Vagina (tissue), 2 donors: ENCODE results near the gene MESP2. TPM values are rescaled to one million over a fixed set of nuclear protein-coding genes. Genes with fewer than 3 reads are reported as not detected.

Experiments used
- DNase-seq, 2 donors: peaks; one replicate each; pipeline ENCODE4 v3.0.0-alpha.2; 2017; ENCODE audit errors: extremely low spot score in 2 of 2
- H3K27ac ChIP-seq: fragments of 200-600 bp; sonication (generic); one replicate; pipeline ENCODE4 v1.5.1; 2019
- H3K27me3 ChIP-seq: fragments of 200-600 bp; sonication (generic); one replicate; pipeline ENCODE4 v1.5.1; 2019
- H3K36me3 ChIP-seq, 2 donors: fragments of 200-600 bp; sonication (generic); one replicate each; pipeline ENCODE4 v1.5.1; 2017 to 2019
- H3K4me1 ChIP-seq: fragments of 200-600 bp; sonication (generic); one replicate; pipeline ENCODE4 v1.5.1; 2019
- H3K4me3 ChIP-seq, 2 donors: fragments of 200-600 bp; sonication (generic); 1 replicate in 1 of 2; 2 replicates in 1 of 2; pipeline ENCODE4 v1.5.1; 2016 to 2019
- H3K9me3 ChIP-seq: fragments of 200-600 bp; sonication (generic); one replicate; pipeline ENCODE4 v1.5.1; 2019
- POLR2A ChIP-seq, 2 donors: fragments of 450-650 bp; IDR thresholded peaks; one replicate each; pipeline ENCODE4 v1.6.1; 2017; ENCODE audit warnings: antibody characterized with exemption in 2 of 2, mild to moderate bottlenecking in 2 of 2, moderate library complexity in 2 of 2
- POLR2AphosphoS5 ChIP-seq, 2 donors: sonication (generic); formaldehyde crosslinking; IDR thresholded peaks; one replicate each; pipeline ENCODE4 v1.9.0; 2017; ENCODE audit warnings: antibody characterized with exemption in 2 of 2, mild to moderate bottlenecking in 2 of 2, low read depth in 1 of 2; ENCODE audit not compliant: insufficient read depth in 1 of 2
- intact Hi-C: fragments of 100-400 bp; cut with DNase I; formaldehyde crosslinking; loops from one replicate; pipeline ENCODE4 v1.15.1; 2023
- total RNA-seq: library from RNA; depleted of rRNA; stranded (reverse); fragments of >200 nt; gene quantifications from one replicate; pipeline ENCODE4 v1.2.3, GENCODE V29; 2016
- TF ChIP-seq, protein P1 (sequence below), 3 experiments: fragments of 450-650 bp in 2 of 3; fragments of 200-600 bp in 1 of 3; sonication (generic) in 1 of 3; IDR thresholded peaks; one replicate each; pipeline ENCODE4 v1.5.1; 2017 to 2019; ENCODE audit warnings: antibody characterized with exemption in 3 of 3, mild to moderate bottlenecking in 2 of 3, moderate library complexity in 2 of 3

MESP2 gene
- total RNA-seq, 1 donor from 2014 or later: not detected

DNA sequence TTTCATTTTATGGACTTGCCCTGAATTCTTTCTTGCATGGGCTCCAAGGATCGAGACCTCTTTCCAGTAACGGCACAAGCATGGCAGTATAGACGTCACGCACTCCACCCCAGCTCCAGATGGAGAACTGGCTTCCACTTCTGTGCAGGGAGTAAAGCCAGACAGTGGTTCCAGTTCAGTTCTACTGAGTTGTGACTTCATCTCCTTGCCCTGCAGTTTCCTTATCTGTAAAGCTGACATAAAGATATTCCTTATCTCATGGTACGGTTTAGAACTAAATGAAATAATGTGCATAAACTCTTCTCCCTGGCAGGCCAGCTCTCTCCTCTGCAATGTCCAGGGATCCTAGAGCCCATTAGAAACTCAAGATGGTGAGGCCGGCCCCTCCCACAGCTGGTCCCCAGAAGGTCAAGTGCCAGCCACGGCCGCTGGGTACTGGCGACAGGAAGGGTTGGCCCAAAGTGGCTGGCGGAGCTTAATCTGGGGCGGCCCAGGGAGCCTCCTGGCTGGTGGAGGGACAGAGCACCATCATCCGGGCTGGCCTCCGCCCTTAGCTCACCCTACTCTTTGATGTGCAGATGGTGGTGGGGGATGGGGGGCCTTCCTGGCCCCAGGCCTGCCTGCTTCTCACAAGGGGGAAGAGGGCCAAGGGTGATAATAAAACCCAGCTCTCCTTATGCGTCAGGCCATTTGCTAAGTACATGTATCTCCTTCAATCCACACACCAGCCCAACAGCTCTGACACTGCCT is 7.2 kb downstream of the MESP2 start:
- no peaks in the 10 kb centered on the region for H3K27me3 ChIP-seq
- H3K36me3 ChIP-seq: peaks cover 0 to 8% of the 10 kb centered on the region in 2 donors
- peaks cover 33% of the 10 kb centered on the region for H3K4me1 ChIP-seq
- H3K27ac ChIP-seq: peak overlapping the region; percentile 27
- no peaks in the 10 kb centered on the region for H3K9me3 ChIP-seq
- DNase-seq: no peak
- intact Hi-C loops: no loop called here
- TF ChIP-seq, protein P1, sequence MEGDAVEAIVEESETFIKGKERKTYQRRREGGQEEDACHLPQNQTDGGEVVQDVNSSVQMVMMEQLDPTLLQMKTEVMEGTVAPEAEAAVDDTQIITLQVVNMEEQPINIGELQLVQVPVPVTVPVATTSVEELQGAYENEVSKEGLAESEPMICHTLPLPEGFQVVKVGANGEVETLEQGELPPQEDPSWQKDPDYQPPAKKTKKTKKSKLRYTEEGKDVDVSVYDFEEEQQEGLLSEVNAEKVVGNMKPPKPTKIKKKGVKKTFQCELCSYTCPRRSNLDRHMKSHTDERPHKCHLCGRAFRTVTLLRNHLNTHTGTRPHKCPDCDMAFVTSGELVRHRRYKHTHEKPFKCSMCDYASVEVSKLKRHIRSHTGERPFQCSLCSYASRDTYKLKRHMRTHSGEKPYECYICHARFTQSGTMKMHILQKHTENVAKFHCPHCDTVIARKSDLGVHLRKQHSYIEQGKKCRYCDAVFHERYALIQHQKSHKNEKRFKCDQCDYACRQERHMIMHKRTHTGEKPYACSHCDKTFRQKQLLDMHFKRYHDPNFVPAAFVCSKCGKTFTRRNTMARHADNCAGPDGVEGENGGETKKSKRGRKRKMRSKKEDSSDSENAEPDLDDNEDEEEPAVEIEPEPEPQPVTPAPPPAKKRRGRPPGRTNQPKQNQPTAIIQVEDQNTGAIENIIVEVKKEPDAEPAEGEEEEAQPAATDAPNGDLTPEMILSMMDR (IDR thresholded peaks at IDR 0.05): no peak
- TF ChIP-seq POLR2AphosphoS5 (IDR thresholded peaks at IDR 0.05; ENCODE audit: insufficient read depth in 1 of 2, low read depth in 1 of 2) (no peak), POLR2A (IDR thresholded peaks at IDR 0.05) (no peak)
- no peak overlapping the region for H3K4me3 ChIP-seq

DNA sequence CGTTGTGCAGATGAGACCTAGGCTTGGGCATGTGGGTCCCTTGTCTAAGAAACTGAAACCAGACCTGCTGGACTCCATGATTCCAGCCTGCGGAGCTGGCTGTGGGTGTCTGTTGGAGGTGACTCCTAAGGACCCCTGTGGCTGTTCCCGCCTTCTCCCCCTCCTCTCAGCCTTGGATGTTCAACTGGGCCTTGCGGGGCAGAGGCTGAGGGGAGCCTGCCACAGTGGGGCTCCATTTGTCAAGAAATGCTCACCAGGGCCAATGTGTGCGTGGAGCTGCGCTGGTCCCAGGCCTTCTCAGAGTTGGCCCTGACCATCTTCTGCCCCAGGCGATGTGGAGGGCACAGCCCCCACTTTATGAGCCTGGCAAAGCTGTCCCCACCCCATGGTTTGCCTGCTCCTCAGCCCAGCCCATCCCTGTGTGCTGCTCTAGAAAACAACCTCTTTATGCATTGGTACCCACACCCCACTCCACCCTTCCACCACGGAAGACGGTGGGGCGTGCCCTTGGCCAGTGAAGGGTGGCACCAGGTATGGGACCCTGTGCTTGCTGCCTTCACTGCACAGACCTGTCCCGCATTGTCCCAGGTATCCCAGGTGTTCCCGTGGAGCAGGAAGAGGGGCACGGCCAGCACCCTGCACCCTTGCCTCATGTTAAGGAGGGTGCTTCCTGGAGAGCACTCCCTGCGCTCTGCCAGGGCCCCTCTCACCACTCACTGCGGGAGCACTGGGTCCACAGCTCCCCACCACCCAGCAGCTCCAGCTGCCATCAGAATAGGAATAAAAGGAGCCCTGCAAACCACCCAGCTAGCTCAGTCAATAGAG is 7.9 kb downstream of the MESP2 start:
- Histone ChIP-seq H3K27ac (peak overlapping the region; percentile 27), H3K4me3 (no peak overlapping the region), H3K27me3 (no peaks in the 10 kb centered on the region), H3K36me3 (peaks cover 0 to 15% of the 10 kb centered on the region in 2 donors), H3K9me3 (no peaks in the 10 kb centered on the region), H3K4me1 (peaks cover 33% of the 10 kb centered on the region)
- no peak for TF ChIP-seq POLR2A (IDR thresholded peaks at IDR 0.05)
- TF ChIP-seq, protein P1 (IDR thresholded peaks at IDR 0.05): no peak
- TF ChIP-seq POLR2AphosphoS5 (IDR thresholded peaks at IDR 0.05; ENCODE audit: insufficient read depth in 1 of 2, low read depth in 1 of 2): no peak
- no peak for DNase-seq
- intact Hi-C loops: no loop called here

- Histone ChIP-seq H3K4me3 (no peak overlapping the region), H3K9me3 (no peaks in the 10 kb centered on the region), H3K27me3 (no peaks in the 10 kb centered on the region), H3K36me3 (peaks cover 0 to 17% of the 10 kb centered on the region in 2 donors), H3K4me1 (peaks cover 33% of the 10 kb centered on the region), H3K27ac (no peak overlapping the region)
- DNase-seq: no peak
- intact Hi-C loops: no loop called here
- no peak for TF ChIP-seq POLR2AphosphoS5 (IDR thresholded peaks at IDR 0.05; ENCODE audit: insufficient read depth in 1 of 2, low read depth in 1 of 2)
- TF ChIP-seq, protein P1 (IDR thresholded peaks at IDR 0.05): no peak
- TF ChIP-seq POLR2A (IDR thresholded peaks at IDR 0.05): no peak
These were observed 8.5 kb downstream of the MESP2 start for GRCh38 chr15:89784686-89784960.

- DNase-seq: no peak
- no peak overlapping the region for H3K27ac ChIP-seq
- H3K9me3 ChIP-seq: no peaks in the 10 kb centered on the region
- TF ChIP-seq, protein P1 (IDR thresholded peaks at IDR 0.05): no peak
- TF ChIP-seq POLR2AphosphoS5 (IDR thresholded peaks at IDR 0.05; ENCODE audit: insufficient read depth in 1 of 2, low read depth in 1 of 2): no peak
- intact Hi-C loops: no loop called here
- H3K36me3 ChIP-seq: peaks cover 0 to 17% of the 10 kb centered on the region in 2 donors
- H3K4me3 ChIP-seq: no peak overlapping the region
- H3K27me3 ChIP-seq: no peaks in the 10 kb centered on the region
- H3K4me1 ChIP-seq: peaks cover 33% of the 10 kb centered on the region
These were observed 9.1 kb downstream of the MESP2 start for GRCh38 chr15:89785064-89785773.
